PC-3 (cell line): ENCODE results near the gene TTC28. TPM values are rescaled to one million over a fixed set of nuclear protein-coding genes. Genes with fewer than 3 reads are reported as not detected.

ENCODE experiments used
- ATAC-seq: fragments of 200-7000 bp; cut with Tn5 transposase; 2 replicates; pipeline ENCODE4 v1.9.1; 2020; ENCODE audit warnings: mild to moderate bottlenecking, moderate library complexity
- BruUV-seq: library from RNA; stranded (reverse); fragments of 400-500 nt; replicated peaks from 2 replicates; lab custom pipeline; 2021; lab: Mats Ljungman, UMichigan
- CTCF ChIA-PET: fragments of 300-600 bp; sonication (Branson Sonifier 250); formaldehyde crosslinking; loops from one replicate; lab custom pipeline; 2022; ENCODE audit warnings: antibody characterized with exemption; lab: Charles Lee
- POLR2A ChIA-PET: fragments of 300-600 bp; sonication (Branson Sonifier 250); formaldehyde crosslinking; loops from one replicate; lab custom pipeline; 2022; ENCODE audit warnings: antibody characterized with exemption; ENCODE audit not compliant: unreplicated experiment; lab: Charles Lee
- DNase-seq: peaks from one replicate; pipeline ENCODE4 v3.0.0-alpha.2; 2015
- H2AFZ ChIP-seq: fragments of 300-600 bp; sonication (generic); 2 replicates; pipeline ENCODE4 v1.6.0; 2016; ENCODE audit warnings: antibody characterized with exemption, low read length
- H3F3A ChIP-seq: fragments of 300-600 bp; sonication (generic); one replicate; pipeline ENCODE4 v1.6.0; 2017; ENCODE audit warnings: antibody characterized with exemption, low read length, control low read depth, mild to moderate bottlenecking; ENCODE audit not compliant: unreplicated experiment
- H3K27ac ChIP-seq: fragments of 300-600 bp; sonication (generic); 2 replicates; pipeline ENCODE4 v1.5.1; 2016; ENCODE audit warnings: mild to moderate bottlenecking, low read length
- H3K27me3 ChIP-seq: fragments of 300-600 bp; sonication (generic); 2 replicates; pipeline ENCODE4 v1.6.1; 2016; ENCODE audit warnings: low read length, mixed read lengths
- H3K36me3 ChIP-seq: fragments of 300-600 bp; sonication (generic); 2 replicates; pipeline ENCODE4 v1.6.1; 2016; ENCODE audit warnings: low read depth, mixed run types, low read length, mixed read lengths
- H3K4me1 ChIP-seq: fragments of 300-600 bp; sonication (generic); 2 replicates; pipeline ENCODE4 v1.5.1; 2016; ENCODE audit warnings: low read length; ENCODE audit not compliant: insufficient read depth
- H3K4me2 ChIP-seq: fragments of 300-600 bp; sonication (generic); 2 replicates; pipeline ENCODE4 v1.6.0; 2016; ENCODE audit warnings: low read length
- H3K4me3 ChIP-seq: fragments of 300-600 bp; sonication (generic); 2 replicates; pipeline ENCODE4 v1.5.1; 2016; ENCODE audit warnings: mild to moderate bottlenecking, low read length, mixed read lengths
- H3K79me2 ChIP-seq: fragments of 300-600 bp; sonication (generic); 2 replicates; pipeline ENCODE4 v1.6.1; 2017; ENCODE audit warnings: low read length, mixed read lengths
- H3K9ac ChIP-seq: fragments of 300-600 bp; sonication (generic); 2 replicates; pipeline ENCODE4 v1.6.0; 2016; ENCODE audit warnings: mild to moderate bottlenecking, low read length
- H3K9me2 ChIP-seq: fragments of 300-600 bp; sonication (generic); replicated peaks from 2 replicates; pipeline ENCODE4 v1.6.1; 2016; ENCODE audit warnings: mixed run types, low read length, mixed read lengths
- H3K9me3 ChIP-seq: fragments of 300-600 bp; sonication (generic); 2 replicates; pipeline ENCODE4 v1.6.1; 2016; ENCODE audit warnings: low read length, mixed read lengths
- H4K20me1 ChIP-seq: fragments of 300-600 bp; sonication (generic); 2 replicates; pipeline ENCODE4 v1.6.1; 2016; ENCODE audit warnings: low read length, mixed read lengths
- CTCF ChIP-seq: fragments of 300-600 bp; sonication (generic); conservative IDR thresholded peaks from 2 replicates; pipeline ENCODE4 v1.5.1; 2017; ENCODE audit warnings: antibody characterized with exemption, low read depth, mild to moderate bottlenecking, low read length
- EZH2 ChIP-seq: fragments of 300-600 bp; sonication (generic); IDR thresholded peaks from one replicate; pipeline ENCODE4 v1.6.1; 2017; ENCODE audit warnings: antibody characterized with exemption, mild to moderate bottlenecking, low read length; ENCODE audit not compliant: unreplicated experiment
- EZH2phosphoT487 ChIP-seq: fragments of 300-600 bp; sonication (generic); IDR thresholded peaks from 2 replicates; pipeline ENCODE4 v1.6.1; 2018; ENCODE audit warnings: mild to moderate bottlenecking, antibody characterized with exemption, low read length, borderline replicate concordance
- intact Hi-C: fragments of 100-400 bp; cut with micrococcal nuclease; formaldehyde crosslinking; loops from 2 replicates; pipeline ENCODE4 v1.9.0; 2023
- total RNA-seq: library from RNA; depleted of rRNA; stranded (reverse); fragments of >200 nt; gene quantifications from 2 replicates; pipeline ENCODE4 v1.2.3, GENCODE V29; 2014

The TTC28 gene
- total RNA-seq, 1 experiment from 2014 or later: 6.3 TPM

- no peaks in the 10 kb centered on the region for H3F3A ChIP-seq
- TF ChIP-seq EZH2phosphoT487 (no peak), EZH2 (no peak), CTCF (no peak)
- H3K27ac ChIP-seq: no peak overlapping the region
- intact Hi-C loops: no loop called here
- H3K4me1 ChIP-seq: no peaks in the 10 kb centered on the region
- H3K9me2 ChIP-seq: no peaks in the 10 kb centered on the region
- no peak overlapping the region for H2AFZ ChIP-seq
- ChIA-PET CTCF (no interaction called here), POLR2A (no interaction called here)
- no peak overlapping the region for H3K4me3 ChIP-seq
- ATAC-seq (no peak), DNase-seq (no peak)
- H3K36me3 ChIP-seq: no peaks in the 10 kb centered on the region
- no peaks in the 10 kb centered on the region for H4K20me1 ChIP-seq
- H3K27me3 ChIP-seq: no peaks in the 10 kb centered on the region
- no TSS peak for BruUV-seq
- H3K4me2 ChIP-seq: no peak overlapping the region
- H3K9ac ChIP-seq: no peak overlapping the region
- no peaks in the 10 kb centered on the region for H3K79me2 ChIP-seq
- H3K9me3 ChIP-seq: no peaks in the 10 kb centered on the region
Measured at GRCh38 chr22:27989758-27990450, 689.7 kb downstream of the TTC28 start.

GRCh38 chr22:27988704-27989103 lies 690.9 kb downstream of the TTC28 start:
- Histone ChIP-seq H3K9ac (no peak overlapping the region), H4K20me1 (no peaks in the 10 kb centered on the region), H3K36me3 (no peaks in the 10 kb centered on the region), H3K4me3 (no peak overlapping the region), H3K9me3 (no peaks in the 10 kb centered on the region), H2AFZ (no peak overlapping the region), H3K9me2 (no peaks in the 10 kb centered on the region), H3F3A (no peaks in the 10 kb centered on the region), H3K4me1 (no peaks in the 10 kb centered on the region), H3K27me3 (no peaks in the 10 kb centered on the region), H3K4me2 (no peak overlapping the region), H3K27ac (no peak overlapping the region), H3K79me2 (no peaks in the 10 kb centered on the region)
- no peak for TF ChIP-seq EZH2
- TF ChIP-seq EZH2phosphoT487: no peak
- TF ChIP-seq CTCF: no peak
- BruUV-seq: no TSS peak
- DNase-seq (no peak), ATAC-seq (no peak)
- intact Hi-C loops: no loop called here
- POLR2A ChIA-PET: no interaction called here
- CTCF ChIA-PET: no interaction called here

- ChIA-PET POLR2A (no interaction called here), CTCF (no interaction called here)
- Histone ChIP-seq H3K27ac (no peak overlapping the region), H3K9me2 (no peaks in the 10 kb centered on the region), H3K9ac (no peak overlapping the region), H3K79me2 (no peaks in the 10 kb centered on the region), H3K27me3 (no peaks in the 10 kb centered on the region), H3F3A (no peaks in the 10 kb centered on the region), H3K4me3 (no peak overlapping the region), H3K4me2 (no peak overlapping the region), H3K9me3 (no peaks in the 10 kb centered on the region), H2AFZ (no peak overlapping the region), H3K36me3 (no peaks in the 10 kb centered on the region), H4K20me1 (no peaks in the 10 kb centered on the region), H3K4me1 (no peaks in the 10 kb centered on the region)
- ATAC-seq (no peak), DNase-seq (no peak)
- intact Hi-C loops: no loop called here
- no TSS peak for BruUV-seq
- TF ChIP-seq EZH2: no peak
- no peak for TF ChIP-seq CTCF
Measured at GRCh38 chr22:27987557-27987956, 692.1 kb downstream of the TTC28 start.
